EH (cell line): ENCODE measurements around the gene FRRS1L.

Source experiments
- DNase-seq: peaks from one replicate; pipeline ENCODE4 v3.0.0-alpha.2; 2015; ENCODE audit warnings: low read depth

FRRS1L gene

DNA sequence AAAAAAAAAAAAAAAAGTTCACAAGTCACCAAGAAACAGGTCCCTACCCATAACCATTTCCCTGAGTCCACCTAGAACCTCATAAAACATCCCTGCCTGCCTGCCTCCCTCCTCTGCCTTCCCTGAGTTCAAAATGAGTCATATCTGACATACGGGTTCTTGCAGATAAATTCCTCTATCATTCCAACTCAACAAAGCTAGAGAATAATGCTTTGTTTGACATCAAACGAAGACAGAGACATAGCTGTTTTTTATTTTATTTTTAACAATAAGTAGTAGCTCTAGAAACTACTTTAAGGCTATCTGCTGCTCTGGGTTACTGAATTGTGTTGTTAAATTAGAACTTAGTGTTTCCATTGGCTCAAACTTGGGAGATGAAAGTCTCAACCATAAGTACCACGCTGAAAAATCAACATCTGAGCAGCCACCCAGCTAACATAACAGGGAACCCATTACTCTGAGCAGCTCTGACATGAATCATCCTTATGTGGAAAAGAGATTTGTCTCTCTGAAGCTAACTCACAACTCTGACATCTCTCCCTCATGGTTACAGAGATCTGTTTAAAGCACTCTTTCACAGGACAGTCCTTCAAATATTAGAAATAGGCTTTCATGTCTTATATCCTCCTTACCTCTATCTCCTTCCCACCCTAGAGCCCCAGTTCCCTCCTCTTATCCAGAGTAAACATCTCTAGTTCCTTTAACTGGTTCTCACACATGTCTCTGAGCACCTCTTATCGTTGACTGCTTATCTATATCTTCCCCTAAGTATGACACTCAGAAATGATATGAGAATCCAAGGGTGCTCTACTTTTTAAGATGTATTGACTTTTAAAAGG, 59.4 kb downstream of the FRRS1L start:
- DNase-seq, result peak; percentile 85

DNA sequence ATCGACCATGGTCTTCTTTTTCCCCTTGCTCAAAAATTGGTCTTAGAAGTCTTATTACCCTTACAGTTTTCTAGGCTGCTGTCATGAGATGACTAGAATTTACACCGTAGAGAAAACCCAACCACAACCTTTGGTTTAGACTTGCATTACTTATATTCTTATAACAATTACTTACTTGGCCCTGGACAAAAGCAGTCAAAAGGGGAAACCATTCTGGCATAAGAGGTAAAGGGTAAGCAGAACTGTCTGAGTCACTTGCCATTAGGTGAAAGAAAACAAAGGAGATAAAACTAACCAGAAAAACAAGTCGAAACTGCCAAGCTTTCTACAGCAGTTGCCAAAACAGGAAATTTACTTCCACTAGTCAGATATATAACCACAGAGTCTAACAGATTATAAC, 65.2 kb downstream of the FRRS1L start:
- peak; percentile 36 for DNase-seq

- no peak for DNase-seq
Measured at GRCh38 chr9:109101202-109101595, 65.8 kb downstream of the FRRS1L start.

DNA sequence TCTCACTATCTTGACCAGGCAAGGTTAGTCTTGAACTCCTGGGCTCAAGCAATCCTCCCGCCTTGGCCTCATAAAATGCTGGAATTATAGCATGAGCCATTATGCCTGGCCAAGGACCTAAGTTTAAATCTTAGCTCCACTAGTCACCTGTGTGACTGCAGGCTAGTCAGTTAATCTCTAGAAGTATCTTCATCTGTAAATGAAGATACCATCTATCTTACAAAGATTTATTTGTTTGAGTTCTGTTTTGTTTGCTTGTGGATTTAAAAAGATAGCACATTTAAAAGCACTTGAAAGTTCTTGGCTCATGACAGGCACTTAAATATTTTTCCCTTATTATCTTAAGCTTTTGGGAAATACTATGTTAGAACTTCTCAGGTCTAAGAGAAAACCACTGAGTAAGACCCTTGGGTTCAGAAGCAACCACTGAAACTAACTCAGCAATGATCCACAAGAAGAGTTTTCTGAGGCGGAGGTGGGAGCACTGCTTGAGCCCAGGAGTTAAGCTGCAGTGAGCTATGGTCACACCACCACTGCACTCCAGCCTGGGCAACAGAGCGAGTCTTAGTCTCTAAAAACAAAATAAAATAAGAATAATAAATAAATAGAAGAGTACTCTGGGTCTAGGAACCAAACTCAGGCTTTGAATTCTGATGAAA, 66.4 kb downstream of the FRRS1L start:
- DNase-seq, result no peak

DNA sequence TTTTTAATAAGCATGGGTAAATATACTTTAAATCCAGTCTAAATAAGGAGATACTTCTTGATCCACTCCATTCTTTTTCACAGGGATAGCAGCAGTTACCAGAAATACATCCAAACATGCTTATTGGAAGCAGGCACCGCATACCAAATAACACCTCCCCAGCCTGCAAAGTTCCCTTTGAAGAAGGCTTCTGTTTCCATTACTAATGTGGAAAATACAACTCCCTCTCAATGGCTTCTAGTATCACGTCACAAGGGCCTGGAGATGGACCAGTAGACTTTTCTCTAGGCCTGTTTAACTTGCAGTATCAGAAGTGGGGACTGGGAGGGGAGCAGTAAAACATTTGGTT, 68.1 kb downstream of the FRRS1L start:
- DNase-seq, result no peak

DNA sequence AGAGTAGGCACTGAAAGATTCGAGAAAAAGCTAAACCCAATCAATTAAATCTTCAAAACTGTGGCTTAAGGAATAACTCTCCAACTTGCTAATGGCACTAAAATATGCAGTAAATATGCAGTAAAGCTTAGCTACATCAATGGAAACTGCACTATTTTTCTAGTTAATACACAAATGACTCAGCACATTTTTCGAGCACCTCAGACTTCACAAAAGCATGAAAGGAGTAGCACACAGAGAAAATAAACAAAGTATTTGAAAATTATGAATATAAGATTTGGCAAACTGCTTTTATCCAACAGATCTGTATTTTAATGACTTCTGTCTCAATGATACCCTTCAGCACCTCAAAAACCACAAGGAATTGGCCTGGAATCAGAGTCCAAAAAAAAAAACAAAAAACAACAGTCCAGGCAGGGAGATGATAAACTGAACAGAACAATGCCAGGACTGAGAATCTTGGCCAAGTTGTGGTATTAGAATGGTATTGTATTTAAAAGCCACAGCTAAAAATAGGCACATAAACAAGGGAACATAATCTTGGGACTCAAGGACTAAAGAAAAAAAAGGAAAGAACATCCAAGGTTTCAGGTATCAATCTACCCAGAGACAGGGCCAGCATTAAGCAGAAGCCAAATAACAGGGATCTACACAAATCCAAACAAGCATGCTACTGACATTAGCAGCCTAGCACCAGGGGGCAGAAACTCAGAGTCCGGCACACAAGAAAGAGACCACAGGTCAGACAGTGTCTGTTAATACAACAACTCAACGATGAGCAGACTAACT, 68.7 kb downstream of the FRRS1L start:
- DNase-seq, result peak; percentile 88

DNA sequence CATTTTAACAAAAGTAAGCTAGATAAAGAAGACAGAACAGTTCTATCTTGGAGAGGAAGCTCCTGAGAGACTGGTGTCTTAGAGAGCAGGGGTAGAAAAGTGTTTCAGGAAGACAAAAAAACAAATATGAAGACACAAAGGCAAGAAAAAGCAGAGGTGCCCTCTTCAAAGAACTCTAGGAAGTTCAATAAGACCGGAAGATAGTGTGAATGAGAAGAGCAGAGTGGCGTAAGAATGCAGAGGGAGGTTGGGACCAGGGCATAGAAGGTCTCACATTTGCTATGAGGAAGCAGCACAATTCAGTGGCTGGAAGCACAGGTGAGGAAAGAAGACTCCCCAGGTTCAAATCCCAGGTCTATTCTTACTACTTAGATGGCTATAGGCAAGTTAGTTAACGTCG, 69.9 kb downstream of the FRRS1L start:
- DNase-seq, result no peak

DNA sequence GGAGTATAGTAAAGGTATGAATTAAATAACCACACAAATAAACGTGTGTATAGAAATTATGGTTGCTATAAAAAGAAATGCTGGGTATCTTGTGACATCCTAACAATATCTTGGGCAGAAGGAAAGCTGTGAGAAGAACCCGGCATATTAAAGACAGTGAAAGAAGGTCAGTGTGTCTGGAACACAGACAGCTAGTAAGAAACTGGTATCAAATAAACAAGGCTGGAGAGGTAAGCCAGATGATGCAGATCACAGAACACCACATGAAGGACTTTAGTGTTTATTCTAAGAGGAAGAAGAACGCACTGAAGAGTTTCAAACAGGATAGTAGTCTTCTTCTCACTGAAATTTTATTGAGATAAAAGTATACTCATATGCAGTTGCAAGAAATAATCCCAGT, 71.7 kb downstream of the FRRS1L start:
- DNase-seq, result no peak

GRCh38 chr9:109094268-109094667, 72.8 kb downstream of the FRRS1L start:
- no peak for DNase-seq

DNA sequence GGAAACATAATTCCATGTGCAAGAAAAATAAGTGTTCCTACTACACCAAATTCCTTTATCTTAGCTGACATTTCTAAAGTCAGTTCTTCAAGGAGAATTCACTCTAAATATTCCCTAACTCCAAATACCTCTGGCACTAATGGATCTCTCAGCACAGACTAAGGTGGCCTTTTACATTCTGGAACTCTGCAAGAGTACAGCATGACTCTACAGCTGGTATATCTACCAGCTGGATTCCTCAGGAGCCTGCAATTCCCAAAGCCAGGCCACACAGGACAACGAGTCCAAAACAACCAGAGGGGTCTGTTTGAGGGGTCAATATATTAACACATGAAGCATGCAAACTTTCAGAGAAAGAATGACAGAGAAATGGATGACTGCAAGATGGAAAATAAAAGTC, 74.5 kb downstream of the FRRS1L start:
- DNase-seq, result peak; percentile 6

- DNase-seq, result peak; percentile 11
Measured at GRCh38 chr9:109092051-109092580, 74.9 kb downstream of the FRRS1L start.

DNA sequence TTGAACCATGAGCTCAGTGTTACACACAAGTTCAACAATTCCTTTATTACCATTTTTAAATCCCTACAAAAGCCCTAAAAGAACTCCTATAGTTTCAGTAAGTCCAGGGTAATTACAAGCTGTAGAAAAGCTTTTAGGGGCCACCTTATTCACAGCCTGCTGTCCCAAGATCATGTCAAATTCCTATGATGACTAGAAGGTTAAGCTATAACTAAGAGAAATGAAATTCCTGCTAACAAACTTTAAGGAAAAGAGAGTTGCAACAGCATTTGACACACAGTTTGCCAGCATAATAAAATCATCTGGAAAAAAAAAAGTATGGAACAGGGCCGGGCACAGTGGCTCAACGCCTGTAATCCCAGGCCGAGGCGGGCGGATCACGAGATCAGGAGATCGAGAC, 78.8 kb downstream of the FRRS1L start:
- DNase-seq, result peak; percentile 57

DNA sequence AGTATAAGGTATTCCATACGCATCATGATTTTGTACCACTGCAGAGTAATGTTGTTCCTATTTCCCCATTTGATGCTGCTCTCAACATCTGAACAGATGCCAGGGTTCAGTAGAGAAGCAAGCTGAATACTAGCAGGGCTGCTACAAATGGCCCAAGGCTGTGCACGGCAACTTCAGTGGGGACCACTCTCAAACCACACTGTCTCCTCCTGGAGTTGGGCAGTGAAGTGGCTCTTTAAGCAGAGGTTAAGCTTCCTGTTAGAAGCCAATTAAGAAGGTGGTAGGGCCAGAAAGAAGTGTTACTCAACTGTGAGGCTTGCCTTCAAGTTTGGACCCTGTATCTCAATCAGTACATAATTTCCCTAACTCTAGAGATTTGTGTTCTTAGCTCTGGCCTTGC, 79.3 kb downstream of the FRRS1L start:
- no peak for DNase-seq

DNA sequence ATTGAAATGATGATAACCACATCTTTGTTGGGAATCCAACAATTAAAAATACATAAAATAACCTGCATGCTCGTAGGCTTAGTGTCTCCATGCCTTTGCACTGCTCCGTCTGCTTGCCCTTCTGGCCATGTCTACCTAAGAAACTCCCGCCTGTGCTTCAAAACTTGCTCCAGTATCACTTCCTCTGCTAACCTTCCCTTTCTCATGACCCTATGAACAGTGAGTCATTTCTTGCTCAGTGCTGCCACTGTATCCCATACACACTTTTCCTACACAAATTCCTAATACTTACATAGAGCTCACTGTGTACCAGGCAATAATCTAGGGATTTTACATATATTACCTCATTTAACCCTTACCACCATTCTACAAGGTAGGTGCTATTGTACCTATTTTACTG, 80.8 kb downstream of the FRRS1L start:
- peak; percentile 48 for DNase-seq

- no peak for DNase-seq
Measured at GRCh38 chr9:109085510-109085909, 81.5 kb downstream of the FRRS1L start.

GRCh38 chr9:109083813-109084405, 83.1 kb downstream of the FRRS1L start:
- no peak for DNase-seq

DNA sequence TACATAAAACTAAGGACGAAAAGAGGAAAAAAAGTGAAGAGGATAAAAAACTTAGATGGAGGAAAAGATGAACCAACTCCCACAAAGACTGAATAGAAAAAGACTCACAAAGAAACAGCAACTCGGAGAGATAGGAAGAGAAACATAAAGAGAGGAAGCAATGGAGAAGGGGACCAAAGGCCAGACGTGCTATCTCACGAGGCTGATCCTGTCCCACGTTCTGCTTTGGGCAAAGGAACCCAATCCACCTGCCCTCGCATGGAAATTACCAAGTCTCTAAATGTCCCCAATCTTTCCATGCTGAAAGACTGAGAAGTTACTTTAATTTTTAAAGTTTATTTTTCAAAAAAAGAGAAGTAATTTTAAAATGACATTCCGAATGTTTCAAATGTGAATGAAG, 83.9 kb downstream of the FRRS1L start:
- no peak for DNase-seq

DNA sequence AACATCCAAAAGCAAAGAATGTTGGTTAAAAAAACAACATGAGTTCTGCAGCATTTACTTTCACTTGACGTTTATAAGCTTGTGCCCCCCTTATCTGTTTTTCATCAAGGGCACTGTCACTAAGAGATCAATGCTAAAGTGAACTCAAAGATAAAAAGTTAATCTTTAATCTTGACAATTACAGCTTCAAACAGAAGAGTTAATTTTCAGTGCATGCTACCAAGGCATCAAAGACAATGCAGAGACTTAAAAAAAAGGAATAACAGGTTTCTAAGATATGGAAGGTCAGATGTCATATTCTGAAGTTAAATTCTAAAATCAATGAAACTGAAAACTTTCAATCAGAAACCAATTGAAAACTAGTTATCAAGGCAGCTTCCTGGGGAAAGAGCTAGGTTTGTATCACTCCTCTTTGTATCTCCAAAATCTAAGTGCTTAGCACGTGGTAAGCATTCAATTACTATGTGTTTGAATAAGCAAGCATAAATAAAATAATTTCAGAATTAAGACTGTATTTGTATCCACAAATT, 84.9 kb downstream of the FRRS1L start:
- no peak for DNase-seq
